Lower leg skin (tissue), 4 donors: ENCODE results near the gene PRKCH. TPM values are rescaled to one million over a fixed set of nuclear protein-coding genes. Genes with fewer than 3 reads are reported as not detected.

Experiments
- DNase-seq, 2 donors: peaks; one replicate each; pipeline ENCODE4 v3.0.0-alpha.2; 2019; ENCODE audit warnings: low spot score in 2 of 2
- H3K4me3 ChIP-seq: fragments of 200-600 bp; sonication (generic); 2 replicates; pipeline ENCODE4 v1.5.1; 2017; ENCODE audit warnings: mild to moderate bottlenecking, low read depth; ENCODE audit not compliant: poor library complexity, severe bottlenecking
- POLR2A ChIP-seq, 2 donors: fragments of 450-650 bp; IDR thresholded peaks; one replicate each; pipeline ENCODE4 v1.6.1; 2016 to 2017; ENCODE audit warnings: antibody characterized with exemption in 2 of 2, mild to moderate bottlenecking in 1 of 2, moderate library complexity in 1 of 2
- WGBS, 2 donors: methylation state at CpG; one replicate each; pipeline ENCODE4 v1.1.5; 2018; 5-methylcytosine and 5-hydroxymethylcytosine counted together
- intact Hi-C: fragments of 100-400 bp; cut with DNase I; formaldehyde crosslinking; loops from one replicate; pipeline ENCODE4 v1.15.0; 2023; ENCODE audit warnings: low total_unique reads
- total RNA-seq, 4 donors: library from RNA; depleted of rRNA; stranded (reverse); fragments of >200 nt; gene quantifications; one replicate each; pipeline ENCODE4 v1.1.0, GENCODE V29; 2016
- TF ChIP-seq, protein P1 (sequence below), 3 donors: fragments of 450-650 bp; IDR thresholded peaks; one replicate each; pipeline ENCODE4 v1.5.1; 2016; ENCODE audit warnings: antibody characterized with exemption in 3 of 3, mild to moderate bottlenecking in 3 of 3, moderate library complexity in 2 of 3

The PRKCH gene
- total RNA-seq, 4 donors from 2014 or later: 57.3 to 103 (median 66.7) TPM

- no peak overlapping the region for H3K4me3 ChIP-seq
- DNase-seq: no peak
- TF ChIP-seq POLR2A (IDR thresholded peaks at IDR 0.05): no peak
- WGBS, 2 donors: 52 to 67% methylated on average over 9 of the region's 9 CpGs
- intact Hi-C loops: no loop called here
Observed at GRCh38 chr14:61381553-61381952, 60.2 kb downstream of the PRKCH start.

DNA sequence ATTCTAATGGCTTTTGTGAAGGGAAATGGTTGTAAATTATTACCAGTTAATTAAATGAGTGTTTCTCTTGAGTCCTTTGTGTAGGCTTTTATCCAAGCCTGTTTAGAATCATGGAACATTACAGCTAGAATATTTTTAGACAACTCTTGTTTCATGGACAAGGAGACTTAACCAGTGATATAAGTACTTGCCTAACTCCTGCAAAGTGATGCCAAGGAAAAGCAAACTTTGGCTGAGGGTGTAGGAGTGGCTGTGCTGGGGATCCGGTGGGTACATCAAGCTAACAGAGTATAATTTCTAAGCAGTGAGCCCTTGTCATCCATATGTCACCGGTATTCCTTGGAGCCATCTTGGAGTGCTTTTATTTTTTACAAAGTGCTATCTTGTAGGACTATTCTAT is 61.5 kb downstream of the PRKCH start:
- no peak for DNase-seq
- H3K4me3 ChIP-seq: no peak overlapping the region
- WGBS, 2 donors: 72 to 76% methylated on average over 2 of the region's 2 CpGs
- TF ChIP-seq, protein P1, sequence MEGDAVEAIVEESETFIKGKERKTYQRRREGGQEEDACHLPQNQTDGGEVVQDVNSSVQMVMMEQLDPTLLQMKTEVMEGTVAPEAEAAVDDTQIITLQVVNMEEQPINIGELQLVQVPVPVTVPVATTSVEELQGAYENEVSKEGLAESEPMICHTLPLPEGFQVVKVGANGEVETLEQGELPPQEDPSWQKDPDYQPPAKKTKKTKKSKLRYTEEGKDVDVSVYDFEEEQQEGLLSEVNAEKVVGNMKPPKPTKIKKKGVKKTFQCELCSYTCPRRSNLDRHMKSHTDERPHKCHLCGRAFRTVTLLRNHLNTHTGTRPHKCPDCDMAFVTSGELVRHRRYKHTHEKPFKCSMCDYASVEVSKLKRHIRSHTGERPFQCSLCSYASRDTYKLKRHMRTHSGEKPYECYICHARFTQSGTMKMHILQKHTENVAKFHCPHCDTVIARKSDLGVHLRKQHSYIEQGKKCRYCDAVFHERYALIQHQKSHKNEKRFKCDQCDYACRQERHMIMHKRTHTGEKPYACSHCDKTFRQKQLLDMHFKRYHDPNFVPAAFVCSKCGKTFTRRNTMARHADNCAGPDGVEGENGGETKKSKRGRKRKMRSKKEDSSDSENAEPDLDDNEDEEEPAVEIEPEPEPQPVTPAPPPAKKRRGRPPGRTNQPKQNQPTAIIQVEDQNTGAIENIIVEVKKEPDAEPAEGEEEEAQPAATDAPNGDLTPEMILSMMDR (IDR thresholded peaks at IDR 0.05): no peak
- TF ChIP-seq POLR2A (IDR thresholded peaks at IDR 0.05): no peak
- intact Hi-C loops: no loop called here

DNA sequence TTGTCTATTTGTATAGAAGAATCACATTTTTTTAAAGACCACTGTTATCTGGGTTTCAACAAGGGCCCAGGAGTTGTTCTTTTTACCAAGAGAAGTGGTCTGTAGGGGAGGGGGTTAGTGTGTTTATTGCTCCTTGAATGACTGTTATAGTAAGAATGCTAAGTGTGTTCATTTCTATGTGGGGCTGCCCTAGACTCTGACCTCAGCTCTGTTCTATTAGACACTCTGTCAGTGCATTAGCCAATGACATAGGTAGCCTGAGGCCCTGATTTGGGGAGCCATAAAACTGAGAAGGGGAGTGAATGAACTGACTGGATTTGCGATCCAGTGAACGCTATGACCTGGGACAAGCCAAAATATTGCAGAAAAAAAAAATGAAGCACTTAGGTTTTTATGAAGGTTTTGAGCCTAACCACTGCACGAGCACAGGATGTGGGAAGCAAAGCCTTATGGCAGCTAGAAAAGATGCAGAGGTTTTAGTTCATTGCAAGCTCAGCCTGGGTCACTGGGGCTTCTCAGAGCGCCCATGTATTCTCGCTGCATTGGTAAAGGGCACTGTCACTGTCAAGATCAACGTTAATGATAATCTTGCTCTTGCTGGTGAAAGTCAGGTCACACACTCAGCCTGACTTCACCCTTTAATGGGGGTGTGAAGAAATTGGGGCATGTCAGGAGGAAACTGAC is 63.8 kb downstream of the PRKCH start:
- WGBS, 2 donors: 56 to 62% methylated on average over 6 of the region's 6 CpGs
- TF ChIP-seq POLR2A (IDR thresholded peaks at IDR 0.05): no peak
- TF ChIP-seq, protein P1 (IDR thresholded peaks at IDR 0.05): no peak
- DNase-seq: no peak
- H3K4me3 ChIP-seq: no peak overlapping the region
- intact Hi-C loops: no loop called here

GRCh38 chr14:61386173-61386772 is 64.9 kb downstream of the PRKCH start:
- 79 to 87% methylated on average over 9 of the region's 9 CpGs for WGBS, 2 donors
- no peak for DNase-seq
- TF ChIP-seq, protein P1 (IDR thresholded peaks at IDR 0.05): no peak
- TF ChIP-seq POLR2A (IDR thresholded peaks at IDR 0.05): no peak
- no peak overlapping the region for H3K4me3 ChIP-seq
- intact Hi-C loops: no loop called here

- intact Hi-C loops: no loop called here
- WGBS, 2 donors: 81 to 86% methylated on average over 4 of the region's 4 CpGs
- DNase-seq: no peak
- no peak overlapping the region for H3K4me3 ChIP-seq
- TF ChIP-seq, protein P1 (IDR thresholded peaks at IDR 0.05): no peak
- no peak for TF ChIP-seq POLR2A (IDR thresholded peaks at IDR 0.05)
Observed at GRCh38 chr14:61387076-61387475, 65.7 kb downstream of the PRKCH start.

DNA sequence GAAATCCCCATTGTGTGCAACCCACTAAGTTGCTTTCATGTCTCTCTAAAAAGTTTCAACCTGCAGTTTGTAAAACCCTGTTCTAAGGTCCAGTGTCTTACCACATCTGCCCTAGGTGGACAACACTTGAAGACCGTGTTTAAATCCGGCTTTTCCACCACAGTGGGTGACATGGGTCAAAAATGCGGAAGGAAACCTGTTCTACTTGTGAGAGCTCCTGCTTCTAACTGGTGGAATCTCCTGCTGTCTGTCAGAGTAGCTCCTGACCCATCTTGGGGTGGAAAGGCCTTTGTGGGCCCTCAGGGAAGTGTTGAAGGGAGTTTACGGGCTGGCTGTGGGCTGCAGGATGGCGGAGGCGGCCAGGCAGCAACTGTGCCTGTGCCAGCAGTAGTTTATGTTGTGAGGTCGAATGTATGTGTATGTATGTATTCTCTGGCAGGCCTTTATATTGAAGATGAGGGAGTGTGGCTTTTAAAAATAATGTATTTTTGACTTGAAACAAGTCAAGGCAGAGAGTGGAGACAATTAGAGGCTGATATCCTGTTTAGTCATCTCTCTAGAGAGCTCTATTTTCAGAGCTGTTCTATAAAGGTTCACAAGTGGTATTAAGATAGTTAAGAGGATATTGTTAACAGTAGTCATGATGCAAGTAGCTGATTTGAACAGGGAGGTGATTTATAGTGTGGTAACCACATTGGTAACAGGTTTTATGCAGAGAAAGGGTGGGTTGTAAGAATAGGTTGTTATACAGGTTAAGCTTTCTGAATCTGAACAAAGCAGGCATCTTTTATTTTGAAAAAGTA is 67.0 kb downstream of the PRKCH start:
- WGBS, 2 donors: 41% methylated on average over 7 of the region's 7 CpGs
- DNase-seq: no peak
- intact Hi-C loops: no loop called here

More for the DNA sequence above, 67.0 kb downstream of the PRKCH start:
- no peak overlapping the region for H3K4me3 ChIP-seq
- no peak for TF ChIP-seq POLR2A (IDR thresholded peaks at IDR 0.05)
- TF ChIP-seq, protein P1 (IDR thresholded peaks at IDR 0.05): no peak
